OCI-LY7 (cell line): ENCODE results near the gene GPRIN2.

Source experiments
- CTCF ChIP-seq: fragments of 200-600 bp; sonication (generic); conservative IDR thresholded peaks from 2 replicates; pipeline ENCODE4 v1.5.1; 2014; ENCODE audit warnings: mild to moderate bottlenecking, antibody characterized with exemption, low read length, moderate library complexity, mixed read lengths
- EZH2phosphoT487 ChIP-seq: fragments of 200-600 bp; sonication (generic); IDR thresholded peaks from 2 replicates; pipeline ENCODE4 v1.6.1; 2018; ENCODE audit warnings: low read depth, borderline replicate concordance, mild to moderate bottlenecking, mixed run types, antibody characterized with exemption, low read length, moderate library complexity, mixed read lengths

DNA sequence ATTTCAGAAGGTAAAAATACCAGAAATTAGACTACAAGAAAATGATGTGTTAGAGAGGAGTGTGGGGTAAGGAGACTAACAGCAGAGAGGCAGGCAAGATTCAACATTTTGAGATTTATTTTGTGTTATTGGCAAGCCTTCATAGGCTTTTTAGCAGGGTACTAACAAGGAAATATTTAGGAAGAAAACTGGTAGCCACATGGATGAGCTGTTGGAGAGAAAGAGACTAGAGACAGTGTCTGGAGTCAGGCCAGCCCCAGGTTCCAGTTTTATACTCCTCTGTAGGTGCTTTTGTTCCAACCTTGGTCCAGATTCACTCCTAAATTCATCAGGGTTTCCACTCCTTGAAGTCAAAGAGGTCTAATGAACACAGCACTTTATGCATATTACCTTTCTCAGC lies 41.1 kb downstream of the GPRIN2 start:
- TF ChIP-seq CTCF (no peak), EZH2phosphoT487 (no peak)
